SU-DHL-6 (cell line): Measurements from ENCODE around the gene CFAP45.

ENCODE experiments used
- CTCF ChIP-seq: fragments of 200-600 bp; sonication (generic); IDR thresholded peaks from one replicate; pipeline ENCODE4 v1.5.1; 2017; ENCODE audit warnings: antibody characterized with exemption, mild to moderate bottlenecking, low read length, moderate library complexity; ENCODE audit not compliant: insufficient read depth, poor library complexity, severe bottlenecking
- EZH2phosphoT487 ChIP-seq: fragments of 200-600 bp; sonication (generic), shearing (Covaris generic); conservative IDR thresholded peaks from 2 replicates; pipeline ENCODE4 v1.6.1; 2018; ENCODE audit warnings: mild to moderate bottlenecking, antibody characterized with exemption, low read length, moderate library complexity, mixed read lengths

GRCh38 chr1:159931795-159932173 is 31.8 kb upstream of the CFAP45 start:
- no peak for TF ChIP-seq CTCF
- TF ChIP-seq EZH2phosphoT487, result no peak
